ENCODE measurements around the gene FGD3. TPM values are rescaled to one million over a fixed set of nuclear protein-coding genes. Genes with fewer than 3 reads are reported as not detected.

Gene FGD3
- polyA plus RNA-seq, 1 experiment = not detected

DNA sequence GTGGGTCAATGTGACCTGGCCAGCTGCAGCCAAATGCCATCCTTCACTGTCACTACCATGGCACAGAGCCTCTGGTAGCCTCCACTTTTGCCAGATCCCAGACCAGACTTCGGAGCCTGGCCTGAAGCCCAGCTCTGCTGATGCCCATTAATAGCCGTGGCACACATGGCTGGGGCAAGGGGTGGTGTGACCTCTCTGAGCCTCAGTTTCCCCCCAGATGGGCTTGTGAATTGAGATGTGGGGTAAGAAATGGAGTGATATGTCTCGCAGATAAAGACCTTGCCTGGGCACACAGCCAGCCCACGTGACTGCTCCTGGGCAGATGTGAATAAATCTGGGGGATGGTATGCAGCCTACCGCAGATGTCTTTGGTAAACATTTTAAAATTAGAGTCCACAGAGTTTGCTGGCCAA is 125.1 kb downstream of the FGD3 start:
- DNase-seq (ENCODE audit: low read depth, low spot score) = peak; percentile 61
- H3K4me3 ChIP-seq (ENCODE audit: low read depth, low read length) = no peak overlapping the region
- POLR2A ChIA-PET = interaction anchor here (1.0 kb wide), 1 partner anchor 10 kb away, joined by 4 read pairs; no protein-coding TSS in a partner anchor
- no peak overlapping the region for H3K27ac ChIP-seq (ENCODE audit: low read depth, low read length)
- TF ChIP-seq, protein P1, sequence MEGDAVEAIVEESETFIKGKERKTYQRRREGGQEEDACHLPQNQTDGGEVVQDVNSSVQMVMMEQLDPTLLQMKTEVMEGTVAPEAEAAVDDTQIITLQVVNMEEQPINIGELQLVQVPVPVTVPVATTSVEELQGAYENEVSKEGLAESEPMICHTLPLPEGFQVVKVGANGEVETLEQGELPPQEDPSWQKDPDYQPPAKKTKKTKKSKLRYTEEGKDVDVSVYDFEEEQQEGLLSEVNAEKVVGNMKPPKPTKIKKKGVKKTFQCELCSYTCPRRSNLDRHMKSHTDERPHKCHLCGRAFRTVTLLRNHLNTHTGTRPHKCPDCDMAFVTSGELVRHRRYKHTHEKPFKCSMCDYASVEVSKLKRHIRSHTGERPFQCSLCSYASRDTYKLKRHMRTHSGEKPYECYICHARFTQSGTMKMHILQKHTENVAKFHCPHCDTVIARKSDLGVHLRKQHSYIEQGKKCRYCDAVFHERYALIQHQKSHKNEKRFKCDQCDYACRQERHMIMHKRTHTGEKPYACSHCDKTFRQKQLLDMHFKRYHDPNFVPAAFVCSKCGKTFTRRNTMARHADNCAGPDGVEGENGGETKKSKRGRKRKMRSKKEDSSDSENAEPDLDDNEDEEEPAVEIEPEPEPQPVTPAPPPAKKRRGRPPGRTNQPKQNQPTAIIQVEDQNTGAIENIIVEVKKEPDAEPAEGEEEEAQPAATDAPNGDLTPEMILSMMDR (IDR thresholded peaks at IDR 0.05; ENCODE audit: low read depth, low read length) = no peak
- no peaks in the 10 kb centered on the region for H3K27me3 ChIP-seq (ENCODE audit: control insufficient read depth, insufficient read depth, low read length)
- no peaks in the 10 kb centered on the region; the same call in 1 of the 2 replicates for H3K9me3 ChIP-seq (ENCODE audit: control insufficient read depth, insufficient read depth, low read length)
- CTCF ChIA-PET = interaction anchor here (1.2 to 1.4 kb wide), 2 partner anchors 36 to 47 kb away, joined by 3 to 4 read pairs; no protein-coding TSS in a partner anchor

DNA sequence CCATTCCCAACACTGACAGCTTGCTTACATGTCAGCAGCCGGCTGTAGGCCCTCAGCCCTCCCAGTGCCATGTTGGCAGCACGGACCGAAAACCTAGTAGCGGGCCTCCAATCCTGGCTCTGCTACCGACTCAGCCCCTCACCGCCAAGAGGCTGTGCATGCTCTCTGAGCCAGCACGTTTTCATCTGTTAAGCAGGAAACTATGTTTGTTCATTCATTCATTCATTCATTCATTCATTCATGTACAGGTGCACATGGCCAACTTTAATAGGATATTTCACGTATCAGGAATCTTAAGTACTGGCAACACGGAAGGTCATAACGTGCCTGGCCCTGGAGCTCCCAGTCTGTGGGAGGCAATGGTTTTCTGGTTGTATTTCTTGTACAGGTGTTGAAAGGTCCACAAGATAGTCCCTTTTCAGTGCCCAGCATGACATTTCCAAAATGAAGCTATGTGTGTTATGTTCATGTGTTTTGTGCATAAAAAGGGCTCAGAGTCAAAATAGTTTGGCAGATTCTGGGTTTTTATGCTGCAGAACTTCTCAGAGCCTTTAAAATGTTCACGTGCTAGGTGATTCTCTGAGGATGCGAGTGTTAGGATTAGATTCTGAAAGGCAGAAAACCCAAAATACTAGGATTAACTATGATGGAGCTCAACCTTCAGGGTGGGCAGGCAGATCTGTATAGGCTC is 128.9 kb downstream of the FGD3 start:
- DNase-seq (ENCODE audit: low read depth, low spot score) = no peak
- Histone ChIP-seq H3K9me3 (ENCODE audit: control insufficient read depth, insufficient read depth, low read length) (no peaks in the 10 kb centered on the region; the same call in 1 of the 2 replicates), H3K27me3 (ENCODE audit: control insufficient read depth, insufficient read depth, low read length) (no peaks in the 10 kb centered on the region), H3K4me3 (ENCODE audit: low read depth, low read length) (no peak overlapping the region), H3K27ac (ENCODE audit: low read depth, low read length) (no peak overlapping the region)
- POLR2A ChIA-PET = no interaction called here
- CTCF ChIA-PET = no interaction called here
- TF ChIP-seq, protein P1 (IDR thresholded peaks at IDR 0.05; ENCODE audit: low read depth, low read length) = no peak

DNA sequence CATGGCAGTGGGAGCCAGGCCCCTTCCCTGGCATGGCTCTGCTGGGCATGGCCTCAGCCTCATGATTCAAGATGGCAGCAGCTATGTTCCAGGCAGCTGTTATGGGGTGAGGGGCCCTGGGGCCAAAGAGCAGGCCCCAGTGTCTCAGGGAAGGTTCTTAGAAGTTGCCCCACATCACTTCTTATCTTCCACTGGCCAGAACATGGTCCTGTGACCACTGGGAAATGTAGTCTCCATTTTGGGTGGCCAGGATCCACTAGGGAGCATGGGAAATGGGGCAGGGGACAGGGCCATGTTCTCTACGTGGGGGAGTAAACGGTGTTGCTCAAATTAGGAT is 129.4 kb downstream of the FGD3 start:
- DNase-seq (ENCODE audit: low read depth, low spot score) = no peak
- no peak overlapping the region for H3K4me3 ChIP-seq (ENCODE audit: low read depth, low read length)
- ChIA-PET POLR2A (no interaction called here), CTCF (no interaction called here)
- H3K27ac ChIP-seq (ENCODE audit: low read depth, low read length) = no peak overlapping the region
- H3K9me3 ChIP-seq (ENCODE audit: control insufficient read depth, insufficient read depth, low read length) = no peaks in the 10 kb centered on the region; the same call in 1 of the 2 replicates
- no peaks in the 10 kb centered on the region for H3K27me3 ChIP-seq (ENCODE audit: control insufficient read depth, insufficient read depth, low read length)
- TF ChIP-seq, protein P1 (IDR thresholded peaks at IDR 0.05; ENCODE audit: low read depth, low read length) = no peak

DNA sequence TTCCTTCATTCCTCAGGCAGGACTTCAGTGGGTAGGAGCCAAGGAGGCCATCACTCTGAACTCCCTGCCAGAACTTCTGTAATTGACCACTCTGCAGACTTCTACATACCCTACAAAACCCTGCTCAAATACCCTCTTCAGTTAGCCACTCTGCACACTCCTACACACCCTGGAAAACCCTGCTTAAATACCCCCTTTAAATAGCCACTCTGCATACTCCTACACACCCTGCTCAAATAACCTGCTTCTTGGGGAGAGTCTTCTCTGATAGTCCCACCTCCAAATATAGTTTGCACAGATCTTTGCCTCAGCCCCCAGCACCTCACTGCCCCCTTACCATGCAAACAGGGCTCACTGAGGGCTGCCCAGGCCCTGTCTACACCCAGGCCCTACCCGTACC is 130.0 kb downstream of the FGD3 start:
- H3K4me3 ChIP-seq (ENCODE audit: low read depth, low read length) = no peak overlapping the region
- H3K27ac ChIP-seq (ENCODE audit: low read depth, low read length) = no peak overlapping the region
- H3K9me3 ChIP-seq (ENCODE audit: control insufficient read depth, insufficient read depth, low read length) = no peaks in the 10 kb centered on the region; the same call in 1 of the 2 replicates
- H3K27me3 ChIP-seq (ENCODE audit: control insufficient read depth, insufficient read depth, low read length) = no peaks in the 10 kb centered on the region
- TF ChIP-seq, protein P1 (IDR thresholded peaks at IDR 0.05; ENCODE audit: low read depth, low read length) = no peak
- ChIA-PET POLR2A (no interaction called here), CTCF (no interaction called here)
- no peak for DNase-seq (ENCODE audit: low read depth, low spot score)

DNA sequence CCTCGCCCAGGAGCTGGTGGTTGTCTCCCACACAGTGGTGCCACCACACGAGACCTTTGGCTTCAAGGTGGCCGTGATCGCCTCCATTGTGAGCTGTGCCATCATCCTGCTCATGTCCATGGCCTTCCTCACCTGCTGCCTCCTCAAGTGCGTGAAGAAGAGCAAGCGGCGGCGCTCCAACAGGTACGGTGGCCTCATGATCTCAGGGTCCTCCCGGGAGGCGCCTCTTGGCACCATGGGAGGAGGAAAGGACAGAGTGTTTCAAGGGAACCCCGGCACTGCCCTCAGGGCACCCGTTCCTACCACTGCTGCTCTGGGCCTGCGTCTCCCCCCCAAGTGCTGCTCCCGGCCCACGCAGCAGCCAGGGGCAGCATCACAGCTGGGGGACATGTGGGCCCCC is 130.5 kb downstream of the FGD3 start:
- POLR2A ChIA-PET = no interaction called here
- Histone ChIP-seq H3K4me3 (ENCODE audit: low read depth, low read length) (no peak overlapping the region), H3K9me3 (ENCODE audit: control insufficient read depth, insufficient read depth, low read length) (no peaks in the 10 kb centered on the region; the same call in 1 of the 2 replicates), H3K27me3 (ENCODE audit: control insufficient read depth, insufficient read depth, low read length) (no peaks in the 10 kb centered on the region), H3K27ac (ENCODE audit: low read depth, low read length) (no peak overlapping the region)
- TF ChIP-seq, protein P1 (IDR thresholded peaks at IDR 0.05; ENCODE audit: low read depth, low read length) = no peak
- no peak for DNase-seq (ENCODE audit: low read depth, low spot score)
- CTCF ChIA-PET = no interaction called here
